Thymus (tissue), 11 donors: ENCODE data around the gene PON2. TPM values are rescaled to one million over a fixed set of nuclear protein-coding genes. Genes with fewer than 3 reads are reported as not detected.
"Not testable (repeated sequence)": the region's sequence is repeated elsewhere in the genome, so short reads cannot be mapped to it uniquely, and the experiment has no call there.

Experiments
- DNase-seq, 9 donors: peaks; one replicate each; pipeline ENCODE4 v3.0.0-alpha.2; 2013; ENCODE audit warnings: low spot score in 9 of 9, low read depth in 6 of 9, missing footprints in 1 of 9
- H3K27ac ChIP-seq, 2 donors: one replicate each; pipeline ENCODE4 v1.5.1; 2013; ENCODE audit warnings: control low read depth in 1 of 2, low read depth in 1 of 2, low read length in 1 of 2, mild to moderate bottlenecking in 1 of 2, moderate library complexity in 1 of 2
- H3K27me3 ChIP-seq, 2 donors: one replicate each; pipeline ENCODE4 v1.5.1; 2013; ENCODE audit warnings: low read length in 1 of 2; ENCODE audit not compliant: control insufficient read depth in 2 of 2, insufficient read depth in 1 of 2
- H3K36me3 ChIP-seq, 2 donors: one replicate each; pipeline ENCODE4 v1.5.1; 2013; ENCODE audit warnings: low read length in 1 of 2, mild to moderate bottlenecking in 1 of 2, moderate library complexity in 1 of 2; ENCODE audit not compliant: control insufficient read depth in 2 of 2, insufficient read depth in 2 of 2
- H3K4me1 ChIP-seq, 2 donors: one replicate each; pipeline ENCODE4 v1.5.1; 2013; ENCODE audit warnings: low read length in 2 of 2; ENCODE audit not compliant: control insufficient read depth in 2 of 2, insufficient read depth in 2 of 2
- H3K4me3 ChIP-seq, 2 donors: one replicate each; pipeline ENCODE4 v1.5.1; 2013; ENCODE audit warnings: low read length in 2 of 2, control low read depth in 1 of 2, mild to moderate bottlenecking in 1 of 2
- H3K9me3 ChIP-seq, 2 donors: one replicate each; pipeline ENCODE4 v1.5.1; 2013; ENCODE audit warnings: low read length in 1 of 2, mild to moderate bottlenecking in 1 of 2; ENCODE audit not compliant: control insufficient read depth in 2 of 2, insufficient read depth in 1 of 2
- WGBS: extraction: QIAGEN DNeasy Blood & Tissue Kit; methylation state at CpG from one replicate; pipeline ENCODE4 v1.1.7; 2013; 5-methylcytosine and 5-hydroxymethylcytosine counted together
- polyA plus RNA-seq: library from polyadenylated mRNA; stranded (reverse); fragments of 200-250 nt; gene quantifications from one replicate; pipeline ENCODE4 v1.2.3, GENCODE V29; 2013
- total RNA-seq: library from RNA; stranded (reverse); fragments of 120-200 nt; gene quantifications from one replicate; pipeline ENCODE4 v1.2.4, GENCODE V29; 2013
- donor health status: healthy.

Gene PON2
- total and polyA plus RNA-seq, 2 donors, result 21.6 to 59.0 TPM

- Histone ChIP-seq H3K4me1 (peaks cover 4 to 9% of the 10 kb centered on the region in 2 donors), H3K36me3 (no peaks in the 10 kb centered on the region), H3K27me3 (peaks cover 0 to 7% of the 10 kb centered on the region in 2 donors), H3K9me3 (peaks cover 0 to 3% of the 10 kb centered on the region in 2 donors), H3K27ac (no peak overlapping the region), H3K4me3 (no peak overlapping the region)
- WGBS, result 94% methylated on average over 3 of the region's 3 CpGs
- DNase-seq, result no peak
These were observed 37.4 kb downstream of the PON2 start for GRCh38 chr7:95397381-95397780.

GRCh38 chr7:95396136-95397032 is 38.4 kb downstream of the PON2 start, which contains the start of gene PON3:
TSS of gene PON3 (minus strand) at chr7:95396375. CDS start at chr7:95396350, 25 bp downstream.
- peaks cover 0 to 3% of the 10 kb centered on the region in 2 donors for H3K9me3 ChIP-seq
- H3K27me3 ChIP-seq, result peaks cover 0 to 7% of the 10 kb centered on the region in 2 donors
- WGBS, result 10% methylated on average over 68 of the region's 68 CpGs
- H3K36me3 ChIP-seq, result no peaks in the 10 kb centered on the region
- H3K4me3 ChIP-seq, result peak within 1 kb of the TSS; percentile 54 to 62
- H3K4me1 ChIP-seq, result peaks cover 4 to 9% of the 10 kb centered on the region in 2 donors
- peak; percentile 21 to 79 (median 44) for DNase-seq
- H3K27ac ChIP-seq, result no peak within 1 kb of the TSS

GRCh38 chr7:95395755-95396135 is 39.1 kb downstream of the PON2 start:
- peaks cover 4 to 9% of the 10 kb centered on the region in 2 donors for H3K4me1 ChIP-seq
- peaks cover 0 to 3% of the 10 kb centered on the region in 2 donors for H3K9me3 ChIP-seq
- peak overlapping the region; percentile 54 to 62 for H3K4me3 ChIP-seq
- no peak overlapping the region for H3K27ac ChIP-seq
- WGBS, result 73% methylated on average over 11 of the region's 11 CpGs
- DNase-seq, result no peak
- no peaks in the 10 kb centered on the region for H3K36me3 ChIP-seq
- H3K27me3 ChIP-seq, result peaks cover 0 to 7% of the 10 kb centered on the region in 2 donors

GRCh38 chr7:95394370-95394769 is 40.5 kb downstream of the PON2 start:
- no peak overlapping the region for H3K27ac ChIP-seq
- no peak overlapping the region for H3K4me3 ChIP-seq
- H3K36me3 ChIP-seq, result no peaks in the 10 kb centered on the region
- no peak for DNase-seq
- 95% methylated on average over 3 of the region's 3 CpGs for WGBS
- H3K9me3 ChIP-seq, result peaks cover 0 to 3% of the 10 kb centered on the region in 2 donors
- peaks cover 4 to 9% of the 10 kb centered on the region in 2 donors for H3K4me1 ChIP-seq
- H3K27me3 ChIP-seq, result peaks cover 0 to 7% of the 10 kb centered on the region in 2 donors

GRCh38 chr7:95391761-95392160 is 43.1 kb downstream of the PON2 start:
- DNase-seq, result no peak
- Histone ChIP-seq H3K4me3 (no peak overlapping the region), H3K4me1 (peaks cover 4 to 6% of the 10 kb centered on the region in 2 donors), H3K27me3 (peaks cover 0 to 5% of the 10 kb centered on the region in 2 donors), H3K9me3 (peaks cover 0 to 3% of the 10 kb centered on the region in 2 donors), H3K27ac (no peak overlapping the region), H3K36me3 (no peaks in the 10 kb centered on the region)
- WGBS, result 89% methylated on average over 2 of the region's 2 CpGs

GRCh38 chr7:95389516-95389915 is 45.3 kb downstream of the PON2 start:
- WGBS, result 92% methylated on average over 7 of the region's 7 CpGs
- no peak overlapping the region for H3K27ac ChIP-seq
- no peak for DNase-seq
- H3K27me3 ChIP-seq, result no peaks in the 10 kb centered on the region
- H3K9me3 ChIP-seq, result no peaks in the 10 kb centered on the region
- H3K4me3 ChIP-seq, result no peak overlapping the region
- H3K4me1 ChIP-seq, result no peaks in the 10 kb centered on the region
- no peaks in the 10 kb centered on the region for H3K36me3 ChIP-seq

GRCh38 chr7:95379457-95379856 is 55.4 kb downstream of the PON2 start:
- DNase-seq, H3K4me3 ChIP-seq, H3K36me3 ChIP-seq, H3K27me3 ChIP-seq, H3K27ac ChIP-seq, H3K4me1 ChIP-seq: not testable (repeated sequence)
- H3K9me3 ChIP-seq, result peaks cover 0 to 15% of the 10 kb centered on the region in 2 donors
- WGBS, result 93% methylated on average over 10 of the region's 10 CpGs

GRCh38 chr7:95376632-95377400 is 58.0 kb downstream of the PON2 start:
- no peaks in the 10 kb centered on the region for H3K27me3 ChIP-seq

More at GRCh38 chr7:95376632-95377400, 58.0 kb downstream of the PON2 start:
- Histone ChIP-seq H3K9me3 (peaks cover 0 to 15% of the 10 kb centered on the region in 2 donors), H3K36me3 (no peaks in the 10 kb centered on the region), H3K4me3 (no peak overlapping the region), H3K4me1 (no peaks in the 10 kb centered on the region), H3K27ac (no peak overlapping the region)
- no peak for DNase-seq
- 94% methylated on average over 18 of the region's 18 CpGs for WGBS
